Regular cardiac myocyte (primary cell): Measurements from ENCODE around the gene RPS8. TPM values are rescaled to one million over a fixed set of nuclear protein-coding genes. Genes with fewer than 3 reads are reported as not detected.

Experiments
- total RNA-seq: library from RNA; depleted of rRNA; stranded (reverse); fragments of >200 nt; gene quantifications from 2 replicates; pipeline ENCODE4 v1.2.3, GENCODE V29; 2014

The RPS8 gene
- total RNA-seq, result 1,775 and 1,841 TPM in 2 replicates

DNA sequence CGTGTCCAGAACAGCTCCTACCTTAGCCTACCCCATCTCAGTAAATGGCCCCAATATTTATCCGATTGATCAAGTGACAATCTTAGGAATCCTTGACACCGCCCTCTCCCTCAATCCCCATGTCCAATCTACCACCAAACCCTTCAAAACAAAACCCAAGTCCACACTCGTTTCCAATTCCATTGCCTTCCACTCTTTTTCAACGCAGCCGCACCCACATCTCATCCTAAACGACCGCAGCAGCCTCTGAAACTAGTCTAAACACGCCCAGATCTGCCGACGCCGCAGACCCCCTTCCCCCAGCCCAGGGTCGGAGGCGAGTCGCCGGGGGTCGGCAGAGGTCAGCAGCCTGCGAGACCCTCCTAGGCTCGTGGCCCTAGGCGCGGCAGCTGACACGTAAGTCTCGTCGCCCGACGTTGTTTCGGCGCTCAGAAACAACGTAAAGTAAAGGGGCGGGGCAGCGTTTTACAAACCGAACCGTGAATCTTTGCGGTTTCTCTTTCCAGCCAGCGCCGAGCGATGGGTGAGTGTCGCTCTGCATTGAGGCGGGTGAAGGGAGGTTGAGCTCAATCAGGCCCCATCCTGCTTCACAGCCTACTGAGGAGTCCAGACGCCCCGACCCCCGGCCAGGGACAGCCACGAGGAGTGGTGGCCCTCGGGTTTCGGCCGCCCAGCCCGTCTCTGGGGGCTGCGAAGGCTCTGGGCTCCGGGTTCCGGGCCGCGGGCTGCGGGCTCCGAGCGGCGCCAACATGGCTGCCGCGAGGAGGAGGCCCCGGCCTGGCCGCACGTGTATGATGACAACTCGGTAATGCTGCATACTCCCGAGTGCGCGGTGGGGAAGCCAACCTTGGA lies at the start of gene RPS8:
TSS of gene RPS8 (plus strand) at position 463 of the 852 bp plus-strand sequence. CDS start at position 520, 57 bp downstream.

DNA sequence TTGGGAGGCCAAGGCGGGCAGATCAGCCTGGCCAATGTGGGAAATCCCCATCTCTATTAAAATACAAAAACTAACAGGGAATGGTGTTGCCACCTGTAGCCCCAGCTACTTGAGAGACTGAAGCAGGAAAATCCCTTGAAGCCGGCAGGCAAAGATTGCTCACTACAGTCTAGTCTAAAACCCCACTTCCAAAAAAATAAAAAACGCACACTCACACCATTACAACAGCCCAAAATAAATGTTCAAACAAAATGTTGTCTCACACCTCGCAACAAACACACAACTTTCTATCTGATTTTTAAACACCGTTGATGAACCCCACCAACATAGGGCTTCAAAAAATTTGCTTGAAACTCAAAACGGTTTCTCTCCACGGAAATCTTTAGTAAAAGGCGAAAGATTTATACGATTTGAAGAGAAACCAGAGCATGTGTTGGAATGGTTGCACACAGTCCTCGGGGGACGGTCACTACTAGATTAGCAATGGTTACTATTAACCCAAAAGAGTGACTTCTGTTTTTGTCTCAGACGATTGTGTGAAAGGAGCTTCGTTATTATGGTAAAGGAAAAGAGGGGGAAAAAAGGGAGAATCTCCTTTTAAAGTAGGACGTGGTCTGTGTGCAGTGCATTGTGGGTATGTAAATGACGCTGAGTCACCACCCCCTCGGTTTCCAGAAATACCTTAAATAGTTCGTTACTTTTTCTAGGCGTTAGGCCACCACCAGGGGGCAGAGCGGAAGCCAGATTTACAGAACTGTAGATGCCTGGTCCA lies 44.4 kb upstream of the RPS8 start, which contains the start of gene RNU5D-1:
TSS of gene RNU5D-1 (minus strand) at position 430 of the 772 bp plus-strand sequence.

DNA sequence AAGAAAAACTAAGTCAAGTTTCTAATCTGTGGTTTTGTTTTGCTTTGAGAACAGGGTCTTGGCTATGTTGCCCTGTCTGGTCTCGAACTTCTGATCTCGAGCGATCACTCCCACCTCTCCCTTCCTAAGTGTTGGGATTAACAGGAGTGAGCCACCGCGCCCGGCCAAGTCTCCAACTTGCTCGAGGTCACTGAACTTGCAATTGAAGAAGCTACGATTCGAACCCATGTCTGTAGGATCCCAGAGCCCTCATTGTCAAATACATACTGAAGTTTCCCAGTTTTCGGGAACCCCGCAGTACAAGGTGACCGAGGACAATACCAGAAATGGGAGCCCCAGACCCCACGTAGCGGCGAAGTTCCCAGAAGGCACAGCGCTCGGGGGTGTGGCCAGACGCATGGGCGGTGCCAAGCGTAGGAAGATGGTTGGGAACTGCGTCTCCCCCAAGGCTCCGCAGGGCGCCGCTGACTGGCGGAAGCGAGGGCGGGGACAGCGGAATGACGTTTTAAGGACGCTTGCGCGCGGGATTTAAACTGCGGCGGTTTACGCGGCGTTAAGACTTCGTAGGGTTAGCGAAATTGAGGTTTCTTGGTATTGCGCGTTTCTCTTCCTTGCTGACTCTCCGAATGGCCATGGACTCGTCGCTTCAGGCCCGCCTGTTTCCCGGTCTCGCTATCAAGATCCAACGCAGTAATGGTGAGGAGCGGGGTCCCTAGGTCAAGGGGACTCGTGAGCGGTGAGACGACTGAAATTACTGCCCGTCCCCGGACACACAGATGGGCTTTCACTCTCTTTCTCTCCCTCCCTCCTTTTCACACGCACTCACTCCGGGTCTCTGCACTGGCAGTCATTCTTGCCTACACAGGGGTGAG lies 35.8 kb upstream of the RPS8 start, which contains the start of gene KIF2C:
TSS of gene KIF2C (plus strand) at position 531 of the 872 bp plus-strand sequence. CDS start at position 627, 96 bp downstream.

DNA sequence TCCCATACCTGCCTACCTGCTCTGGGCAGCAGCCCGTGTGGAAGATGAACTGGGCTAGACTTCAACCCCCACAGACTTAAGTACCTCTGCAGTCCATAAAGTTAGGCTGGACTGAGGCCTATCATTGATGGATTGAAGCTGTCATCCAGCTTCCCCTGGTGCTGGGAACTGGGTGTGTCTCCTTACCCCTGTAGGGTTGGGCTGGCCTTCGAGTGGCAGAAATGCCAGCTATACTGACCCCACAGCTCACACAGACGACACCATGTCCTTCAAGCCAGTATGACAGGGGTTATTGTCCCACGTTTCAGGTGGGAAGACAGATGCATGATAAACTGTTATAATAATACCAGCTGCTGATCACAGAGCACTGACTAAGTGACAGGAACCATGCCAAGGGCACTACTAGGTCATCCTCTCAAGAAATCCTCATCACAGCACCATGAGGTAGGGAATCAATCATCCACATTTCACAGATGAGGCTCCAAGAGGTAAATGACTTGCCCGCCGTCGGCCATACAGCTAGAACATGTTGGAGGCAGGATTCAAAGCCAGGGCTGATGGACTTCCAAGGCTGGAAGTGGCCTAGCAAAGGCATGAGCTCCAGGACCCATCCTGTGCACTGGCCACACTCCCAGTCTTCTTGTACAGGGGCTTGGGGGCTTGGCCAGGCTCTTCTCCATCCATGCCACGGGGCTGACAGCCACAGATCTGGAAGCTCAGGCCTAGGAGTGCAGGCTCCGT lies 12.9 kb downstream of the RPS8 start, which contains the start of gene BEST4:
TSS of gene BEST4 (minus strand) at position 51 of the 741 bp plus-strand sequence. CDS start 465 bp downstream, outside the sequence.

DNA sequence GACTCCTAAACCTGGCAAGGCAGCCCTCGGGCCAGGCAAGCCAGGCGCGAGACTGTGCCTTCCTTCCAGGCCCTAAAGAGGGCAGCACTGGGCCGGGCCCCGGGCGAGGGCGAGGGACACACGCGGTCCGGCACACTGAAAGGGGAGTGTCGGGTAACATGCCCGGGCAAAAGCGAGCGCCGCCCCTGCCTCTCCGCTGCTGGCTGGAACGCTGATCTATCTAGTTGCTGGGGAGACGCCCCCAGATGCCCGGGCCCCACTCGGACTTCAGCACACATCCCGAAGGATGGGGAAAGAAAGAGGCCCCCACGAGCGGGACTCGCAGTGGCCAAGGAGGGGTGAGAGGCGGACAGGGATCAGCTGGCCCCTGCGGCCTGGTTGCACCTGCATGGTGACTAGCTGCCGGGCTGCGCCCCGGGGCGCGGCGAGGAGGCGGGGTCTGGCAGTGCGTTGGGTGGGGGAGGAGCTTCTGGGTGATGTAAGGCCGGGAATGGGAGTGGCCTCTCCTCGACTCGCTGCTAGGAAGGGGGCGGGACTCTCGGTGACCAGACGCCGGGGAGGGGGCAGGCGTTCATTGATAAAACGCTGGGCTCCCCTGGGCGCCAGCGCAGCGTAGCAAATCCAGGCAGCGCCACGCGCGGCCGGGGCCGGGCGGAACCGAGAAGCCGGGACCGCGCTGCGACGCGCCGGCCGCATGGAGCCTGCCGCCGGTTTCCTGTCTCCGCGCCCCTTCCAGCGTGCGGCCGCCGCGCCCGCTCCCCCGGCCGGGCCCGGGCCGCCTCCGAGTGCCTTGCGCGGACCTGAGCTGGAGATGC lies 24.6 kb downstream of the RPS8 start, which contains the start of gene PLK3:
TSS of gene PLK3 (plus strand) at position 608 of the 815 bp plus-strand sequence. CDS start at position 695, 87 bp downstream.

DNA sequence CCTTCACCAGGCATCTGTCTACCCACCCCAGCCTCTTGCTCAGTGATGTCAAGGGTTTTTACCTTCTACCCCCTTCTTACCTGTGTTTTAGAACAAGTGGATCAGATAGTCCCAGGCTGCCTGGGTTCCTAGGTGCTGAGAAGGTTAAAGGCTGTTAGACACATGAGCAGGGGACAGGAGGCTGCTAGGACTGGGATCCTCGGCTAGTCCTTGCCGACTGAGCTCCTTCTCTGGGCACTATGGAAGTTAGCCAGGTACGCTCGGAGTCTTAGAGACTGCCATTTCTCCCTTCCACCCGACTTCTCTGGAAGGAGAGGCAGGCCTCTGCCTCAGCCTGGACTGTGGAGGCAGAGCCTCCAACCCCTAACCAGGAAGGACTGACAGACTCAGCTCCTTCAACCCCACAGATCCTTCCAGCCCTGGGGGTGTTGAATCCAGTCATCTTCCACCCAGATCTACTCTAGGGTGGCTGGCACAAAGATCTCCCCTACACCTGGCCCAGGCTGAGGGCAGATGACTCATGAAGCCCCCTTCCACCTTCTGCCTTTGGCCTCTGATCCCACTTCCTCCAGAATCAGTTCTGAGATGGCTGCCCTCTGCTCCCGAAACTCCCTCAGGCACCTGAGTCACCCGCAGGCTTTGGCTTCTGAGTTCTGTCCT lies 31.5 kb downstream of the RPS8 start, which contains the start of gene DYNLT4:
TSS of gene DYNLT4 (minus strand) at position 648 of the 660 bp plus-strand sequence. CDS start 683 bp downstream, outside the sequence.

DNA sequence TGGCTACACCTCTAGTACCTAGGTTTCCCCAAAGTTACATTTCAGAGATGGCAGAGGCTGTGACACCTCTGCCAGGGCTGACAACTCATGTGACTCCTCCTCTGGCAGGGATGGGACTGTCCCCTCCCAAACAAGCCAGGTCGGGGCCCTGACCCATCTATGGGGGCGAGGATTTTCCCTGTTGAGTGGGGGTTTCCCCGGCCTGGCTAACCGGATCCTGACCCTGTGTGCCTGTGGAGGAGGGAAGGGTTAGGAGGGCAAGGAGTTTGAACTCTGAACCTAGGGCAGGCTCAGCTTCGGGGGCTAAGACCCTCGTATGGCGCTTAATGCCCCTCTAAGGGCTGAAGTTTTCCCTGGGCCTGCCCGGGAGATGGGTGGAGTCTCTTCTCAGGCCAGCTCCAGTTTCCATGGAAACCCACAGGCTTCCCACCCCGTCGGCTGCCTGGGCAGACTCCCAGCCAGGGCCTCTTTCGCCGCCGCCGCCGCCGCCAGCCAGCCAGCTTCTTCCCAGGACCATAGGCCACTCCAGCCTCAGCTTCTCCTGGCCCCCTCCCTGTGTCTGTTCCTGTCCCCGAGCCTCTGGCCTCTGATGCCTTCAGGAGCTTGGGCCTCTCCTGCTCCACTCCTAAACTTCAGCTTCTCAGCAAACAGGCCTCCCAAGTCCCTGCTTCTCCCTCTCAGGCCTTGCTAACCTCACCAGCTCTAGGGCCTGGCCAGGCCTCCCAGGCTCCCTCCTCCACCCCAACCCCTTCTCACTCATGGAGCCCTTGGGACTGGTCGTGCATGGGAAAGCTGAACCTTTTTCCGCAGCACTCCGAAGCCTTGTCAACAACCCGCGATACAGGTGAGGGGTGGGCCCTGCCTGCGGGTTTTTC lies 33.0 kb downstream of the RPS8 start, which contains the start of gene BTBD19:
TSS of gene BTBD19 (plus strand) at position 461 of the 875 bp plus-strand sequence. CDS start at position 759, 298 bp downstream.

Other genes with a start within 250 kb of the RPS8 start
- 2.9 and 3.7 TPM in 2 replicates for gene TMEM53, start 101.1 kb upstream of the RPS8 start, total RNA-seq
- under 0.01 and 0.28 TPM in 2 replicates for gene ARMH1, start 100.8 kb upstream of the RPS8 start, total RNA-seq
- not detected in 2 replicates for gene RNU5D-1, start 44.4 kb upstream of the RPS8 start, total RNA-seq
- gene KIF2C, start 35.7 kb upstream of the RPS8 start, total RNA-seq, result 4.8 and 47.9 TPM in 2 replicates
- under 0.01 and 0.28 TPM in 2 replicates for gene BEST4, start 12.6 kb downstream of the RPS8 start, total RNA-seq
- 28.5 and 36.2 TPM in 2 replicates for gene PLK3, start 24.8 kb downstream of the RPS8 start, total RNA-seq
- gene DYNLT4, start 31.8 kb downstream of the RPS8 start, total RNA-seq, result not detected in 2 replicates
- gene BTBD19, start 33.0 kb downstream of the RPS8 start, total RNA-seq, result 4.4 and 11.0 TPM in 2 replicates
- under 0.01 TPM in 2 replicates for gene PTCH2, start 67.7 kb downstream of the RPS8 start, total RNA-seq
- gene EIF2B3, start 211.1 kb downstream of the RPS8 start, total RNA-seq, result 34.4 and 58.5 TPM in 2 replicates
- gene HECTD3, start 235.8 kb downstream of the RPS8 start, total RNA-seq, result 13.0 and 24.0 TPM in 2 replicates
- 148 and 188 TPM in 2 replicates for gene UROD, start 236.7 kb downstream of the RPS8 start, total RNA-seq